K562 (cell line): ENCODE data around the gene FIG4.

Experiments
- CSDE1 ChIP-seq, 2 experiments: fragments of 450-650 bp; IDR thresholded peaks; 2 replicates each; pipeline ENCODE4 v1.6.1; 2016; ENCODE audit warnings: mild to moderate bottlenecking in 1 of 2
- MEF2A ChIP-seq: IDR thresholded peaks from 2 replicates; pipeline ENCODE4 v1.6.1; 2011; ENCODE audit warnings: low read depth, mild to moderate bottlenecking, low read length, moderate library complexity; ENCODE audit not compliant: control insufficient read depth
- MTA1 ChIP-seq: fragments of 450-650 bp; IDR thresholded peaks from 2 replicates; pipeline ENCODE4 v1.6.1; 2017; ENCODE audit warnings: borderline replicate concordance
- NFATC3 ChIP-seq: fragments of 450-650 bp; IDR thresholded peaks from 2 replicates; pipeline ENCODE4 v1.6.1; 2017; ENCODE audit warnings: mild to moderate bottlenecking
- NR3C1 ChIP-seq: sonication (generic); formaldehyde crosslinking; IDR thresholded peaks from 2 replicates; pipeline ENCODE4 v1.8.1; 2022; ENCODE audit warnings: missing genetic modification reagents
- POLR2AphosphoS5 ChIP-seq: IDR thresholded peaks from 2 replicates; pipeline ENCODE4 v1.6.1; 2011; ENCODE audit warnings: mild to moderate bottlenecking, low read depth, low read length, moderate library complexity; ENCODE audit not compliant: control insufficient read depth, insufficient read depth
- RBBP5 ChIP-seq: fragments of 200-600 bp; sonication (generic); IDR thresholded peaks from 2 replicates; pipeline ENCODE4 v1.6.1; 2012; ENCODE audit warnings: borderline replicate concordance, mild to moderate bottlenecking, low read length, control low read depth, inconsistent platforms; ENCODE audit not compliant: insufficient read depth, poor library complexity, severe bottlenecking
- RFX1 ChIP-seq: fragments of 450-650 bp; IDR thresholded peaks from 2 replicates; pipeline ENCODE4 v1.6.1; 2016; ENCODE audit warnings: mild to moderate bottlenecking, moderate library complexity
- SRSF1 ChIP-seq: fragments of 200-400 bp; formaldehyde crosslinking; IDR thresholded peaks from 2 replicates; pipeline ENCODE4 v1.6.1; 2017; ENCODE audit warnings: mild to moderate bottlenecking, low read depth, low read length, moderate library complexity
- TAF1 ChIP-seq: IDR thresholded peaks from 2 replicates; pipeline ENCODE4 v1.6.1; 2011; ENCODE audit warnings: mild to moderate bottlenecking, low read length, moderate library complexity; ENCODE audit not compliant: insufficient read depth, control insufficient read depth, severe bottlenecking; ENCODE audit errors: extremely low read depth
- TCFL5 ChIP-seq: fragments of 250-450 bp; sonication (Bioruptor Pico); conservative IDR thresholded peaks from 2 replicates; pipeline ENCODE4 v1.6.1; 2021; ENCODE audit warnings: mild to moderate bottlenecking, moderate library complexity, matching md5 sums
- ZNF23 ChIP-seq: fragments of 250-450 bp; sonication (Bioruptor Pico); IDR thresholded peaks from 2 replicates; pipeline ENCODE4 v1.4.0; 2020; ENCODE audit warnings: mild to moderate bottlenecking
- ZNF79 ChIP-seq: fragments of 250-450 bp; sonication (Bioruptor Pico); IDR thresholded peaks from 2 replicates; pipeline ENCODE4 v1.4.0; 2020; ENCODE audit warnings: low read depth, mild to moderate bottlenecking, moderate library complexity

- no peak for TF ChIP-seq TCFL5 (CRISPR knock-in tag)
- no peak for TF ChIP-seq POLR2AphosphoS5
- TF ChIP-seq ZNF23 (CRISPR knock-in tag): no peak
- TF ChIP-seq SRSF1: no peak
- no peak for TF ChIP-seq RFX1
- TF ChIP-seq NR3C1 (CRISPR knock-in tag): no peak
- no peak for TF ChIP-seq CSDE1 (IDR thresholded peaks at IDR 0.05)
- no peak for TF ChIP-seq TAF1
- no peak for TF ChIP-seq NFATC3
- no peak for TF ChIP-seq MTA1
- TF ChIP-seq MEF2A: no peak
- no peak for TF ChIP-seq RBBP5
- no peak for TF ChIP-seq ZNF79 (CRISPR knock-in tag)
Observed at GRCh38 chr6:109782491-109782999, 91.4 kb downstream of the FIG4 start.
